Endothelial cell of umbilical vein (primary cell): ENCODE measurements around the gene TLE4. TPM values are rescaled to one million over a fixed set of nuclear protein-coding genes. Genes with fewer than 3 reads are reported as not detected.

Source experiments
- BruUV-seq: library from RNA; stranded (reverse); fragments of 400-500 nt; replicated peaks from 2 replicates; lab custom pipeline; 2021; lab: Mats Ljungman, UMichigan
- CTCF ChIA-PET: fragments of 300-600, 350-600 bp; sonication (Branson Sonifier 250); formaldehyde crosslinking; loops from one replicate; lab custom pipeline; 2021; ENCODE audit warnings: antibody characterized with exemption, inconsistent platforms; lab: Charles Lee
- POLR2A ChIA-PET: fragments of 300-600, 350-600 bp; sonication (Branson Sonifier 250); formaldehyde crosslinking; loops from one replicate; lab custom pipeline; 2021; ENCODE audit warnings: antibody characterized with exemption, inconsistent platforms; lab: Charles Lee
- DNase-seq: peaks from one replicate; pipeline ENCODE4 v3.0.0-alpha.2; 2011; ENCODE audit warnings: low read depth, low spot score
- FAIRE-seq: peaks from 2 replicates; lab custom pipeline; 2011; peaks lifted over from hg19 to GRCh38; lab: Jason Lieb, UNC
- H2AFZ ChIP-seq: 2 replicates; pipeline ENCODE4 v1.6.0; 2012; ENCODE audit warnings: low read depth, low read length, control low read depth, inconsistent platforms
- H3K27ac ChIP-seq: 2 replicates; pipeline ENCODE4 v1.5.1; 2011; ENCODE audit warnings: low read depth, mild to moderate bottlenecking, control low read depth, low read length, moderate library complexity; ENCODE audit not compliant: insufficient read depth
- H3K27me3 ChIP-seq, 2 experiments: 2 replicates each; pipeline versions ENCODE4 v1.6.0 to v1.6.1; 2011; ENCODE audit warnings: low read length in 2 of 2, mixed read lengths in 1 of 2; ENCODE audit not compliant: control insufficient read depth in 2 of 2, insufficient read depth in 2 of 2
- H3K36me3 ChIP-seq, 2 experiments: 2 replicates in 1 of 2; 3 replicates in 1 of 2; pipeline ENCODE4 v1.5.1; 2011; ENCODE audit warnings: low read length in 2 of 2, mild to moderate bottlenecking in 1 of 2, moderate library complexity in 1 of 2; ENCODE audit not compliant: control insufficient read depth in 2 of 2, insufficient read depth in 2 of 2; ENCODE audit errors: extremely low read depth in 1 of 2
- H3K4me1 ChIP-seq: 3 replicates; pipeline ENCODE4 v1.5.1; 2011; ENCODE audit warnings: mild to moderate bottlenecking, low read length; ENCODE audit not compliant: control insufficient read depth, insufficient read depth; ENCODE audit errors: extremely low read depth
- H3K4me2 ChIP-seq: 2 replicates; pipeline ENCODE4 v1.6.1; 2011; ENCODE audit warnings: low read length, control low read depth, mixed read lengths; ENCODE audit not compliant: insufficient read depth
- H3K4me3 ChIP-seq, 3 experiments: fragments of 200-600 bp in 1 of 3; sonication (generic), shearing (Covaris generic) in 1 of 3; replicated peaks in 1 of 3; 2 replicates each; pipeline ENCODE4 v1.5.1; 2011 to 2016; ENCODE audit warnings: control low read depth in 3 of 3, low read length in 3 of 3, mild to moderate bottlenecking in 2 of 3, inconsistent platforms in 1 of 3, low read depth in 1 of 3, moderate library complexity in 1 of 3; ENCODE audit not compliant: insufficient read depth in 1 of 3
- H3K79me2 ChIP-seq: 2 replicates; pipeline ENCODE4 v1.6.0; 2012; ENCODE audit warnings: low read length, inconsistent platforms; ENCODE audit not compliant: control insufficient read depth, insufficient read depth
- H3K9ac ChIP-seq: replicated peaks from 2 replicates; pipeline ENCODE3; 2011; ENCODE audit warnings: low read length, control low read depth; ENCODE audit not compliant: insufficient read depth; ENCODE audit errors: extremely low read depth
- H3K9me1 ChIP-seq: replicated peaks from 3 replicates; pipeline ENCODE4 v1.6.0; 2011; ENCODE audit warnings: mild to moderate bottlenecking, low read length; ENCODE audit not compliant: control insufficient read depth, insufficient read depth; ENCODE audit errors: extremely low read depth
- H3K9me3 ChIP-seq: replicated peaks from 2 replicates; pipeline ENCODE4 v1.5.1; 2012; ENCODE audit warnings: low read length, inconsistent platforms; ENCODE audit not compliant: control insufficient read depth, insufficient read depth
- H4K20me1 ChIP-seq: replicated peaks from 2 replicates; pipeline ENCODE3; 2011; ENCODE audit warnings: mild to moderate bottlenecking, low read length; ENCODE audit not compliant: control insufficient read depth, insufficient read depth; ENCODE audit errors: extremely low read depth
- EZH2 ChIP-seq: IDR thresholded peaks from 2 replicates; pipeline ENCODE4 v1.6.1; 2012; ENCODE audit warnings: borderline replicate concordance, low read depth, mild to moderate bottlenecking, moderate library complexity, low read length, inconsistent platforms; ENCODE audit not compliant: severe bottlenecking
- FOS ChIP-seq: IDR thresholded peaks from 2 replicates; pipeline ENCODE4 v1.6.1; 2011; ENCODE audit warnings: mild to moderate bottlenecking, low read length, moderate library complexity, borderline replicate concordance; ENCODE audit not compliant: insufficient read depth
- GATA2 ChIP-seq: IDR thresholded peaks from 2 replicates; pipeline ENCODE4 v1.7.0; 2011; ENCODE audit warnings: low read depth, mild to moderate bottlenecking, moderate library complexity, mixed read lengths, low read length; ENCODE audit not compliant: insufficient read length, insufficient read depth
- POLR2AphosphoS5 ChIP-seq: IDR thresholded peaks from 2 replicates; pipeline ENCODE4 v1.6.1; 2012; ENCODE audit warnings: low read depth, mild to moderate bottlenecking, control low read depth, low read length, moderate library complexity; ENCODE audit not compliant: insufficient read depth
- dilution Hi-C: fragments of 300-500 bp; cut with MboI; formaldehyde crosslinking; loops from one replicate; pipeline ENCODE4 v1.15.0; 2019; ENCODE audit warnings: low sequenced_read_pairs; ENCODE audit not compliant: extremely low pct_ligation_motif_present
- intact Hi-C: fragments of 100-400 bp; cut with micrococcal nuclease; formaldehyde crosslinking; loops from one replicate; pipeline ENCODE4 v1.10.0; 2022
- polyA plus RNA-seq, 4 experiments: library from polyadenylated mRNA; depleted of rRNA in 3 of 4; stranded (reverse) in 3 of 4; unstranded in 1 of 4; fragments of >200 nt; gene quantifications; 2 replicates each; pipeline versions ENCODE4 v1.2.1 to v1.2.3, GENCODE V29; 2011 to 2012; ENCODE audit warnings: missing spikeins in 1 of 4
- total RNA-seq: library from RNA; stranded (reverse); gene quantifications from 2 replicates; pipeline ENCODE4 v1.2.3, GENCODE V29; 2021
- TF ChIP-seq, protein P1 (sequence below), 2 donors: IDR thresholded peaks; 1 replicate in 1 of 2; 2 replicates in 1 of 2; pipeline ENCODE4 v1.5.1; 2011; ENCODE audit warnings: low read length in 2 of 2, mild to moderate bottlenecking in 2 of 2, moderate library complexity in 2 of 2, control low read depth in 1 of 2, inconsistent platforms in 1 of 2, low read depth in 1 of 2; ENCODE audit not compliant: insufficient read depth in 1 of 2; ENCODE audit errors: extremely low read depth in 1 of 2
- TF ChIP-seq, protein P2 (sequence below): IDR thresholded peaks from 2 replicates; pipeline ENCODE4 v1.6.1; 2011; ENCODE audit not compliant: insufficient read depth, insufficient read length

Gene TLE4
- total and polyA plus RNA-seq, 2 donors (not counting 3 experiments of a cell fraction or from before 2014, with no cell fraction given), result 31.4 to 32.3 TPM

DNA sequence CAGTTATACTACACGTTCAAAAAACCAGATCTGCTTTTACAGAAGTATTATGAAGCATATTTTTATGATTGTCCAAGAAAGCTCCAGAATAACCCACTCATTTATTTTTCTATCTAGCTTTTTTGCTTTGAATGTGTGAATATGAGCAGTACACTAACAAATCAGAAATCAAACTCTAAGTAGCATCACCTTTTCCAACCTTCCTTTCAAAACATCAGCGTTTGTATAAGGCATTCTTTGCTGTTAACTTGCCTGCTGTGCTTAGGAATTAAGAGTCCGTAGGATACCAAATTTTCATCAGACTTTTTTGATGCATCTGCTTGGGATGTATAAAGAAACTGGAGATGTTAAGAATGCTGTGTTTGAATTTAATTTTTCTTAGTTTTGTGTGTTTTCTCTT lies 3.8 kb downstream of the TLE4 start:
- H3K36me3 ChIP-seq, result peaks cover 0 to 3% of the 10 kb centered on the region in 2 experiments
- DNase-seq (no peak), FAIRE-seq (peak; percentile 48)
- H3K9me1 ChIP-seq, result no peaks in the 10 kb centered on the region
- BruUV-seq, result no TSS peak
- dilution Hi-C loops (no loop called here), intact Hi-C loops (loop anchor here (10.0 kb wide), 1 partner anchor 149 kb away; no protein-coding TSS in a partner anchor)
- peaks cover 21% of the 10 kb centered on the region for H3K4me1 ChIP-seq
- H3K4me2 ChIP-seq, result no peak overlapping the region
- TF ChIP-seq EZH2, result no peak
- no peak for TF ChIP-seq POLR2AphosphoS5
- TF ChIP-seq, protein P1, sequence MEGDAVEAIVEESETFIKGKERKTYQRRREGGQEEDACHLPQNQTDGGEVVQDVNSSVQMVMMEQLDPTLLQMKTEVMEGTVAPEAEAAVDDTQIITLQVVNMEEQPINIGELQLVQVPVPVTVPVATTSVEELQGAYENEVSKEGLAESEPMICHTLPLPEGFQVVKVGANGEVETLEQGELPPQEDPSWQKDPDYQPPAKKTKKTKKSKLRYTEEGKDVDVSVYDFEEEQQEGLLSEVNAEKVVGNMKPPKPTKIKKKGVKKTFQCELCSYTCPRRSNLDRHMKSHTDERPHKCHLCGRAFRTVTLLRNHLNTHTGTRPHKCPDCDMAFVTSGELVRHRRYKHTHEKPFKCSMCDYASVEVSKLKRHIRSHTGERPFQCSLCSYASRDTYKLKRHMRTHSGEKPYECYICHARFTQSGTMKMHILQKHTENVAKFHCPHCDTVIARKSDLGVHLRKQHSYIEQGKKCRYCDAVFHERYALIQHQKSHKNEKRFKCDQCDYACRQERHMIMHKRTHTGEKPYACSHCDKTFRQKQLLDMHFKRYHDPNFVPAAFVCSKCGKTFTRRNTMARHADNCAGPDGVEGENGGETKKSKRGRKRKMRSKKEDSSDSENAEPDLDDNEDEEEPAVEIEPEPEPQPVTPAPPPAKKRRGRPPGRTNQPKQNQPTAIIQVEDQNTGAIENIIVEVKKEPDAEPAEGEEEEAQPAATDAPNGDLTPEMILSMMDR (IDR thresholded peaks at IDR 0.05; ENCODE audit: extremely low read depth in 1 of 2, insufficient read depth in 1 of 2, low read depth in 1 of 2, low read length in 2 of 2), result no peak
- no peak for TF ChIP-seq FOS
- TF ChIP-seq, protein P2, sequence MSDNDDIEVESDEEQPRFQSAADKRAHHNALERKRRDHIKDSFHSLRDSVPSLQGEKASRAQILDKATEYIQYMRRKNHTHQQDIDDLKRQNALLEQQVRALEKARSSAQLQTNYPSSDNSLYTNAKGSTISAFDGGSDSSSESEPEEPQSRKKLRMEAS, result no peak
- TF ChIP-seq GATA2, result no peak
- H3K79me2 ChIP-seq, result peaks cover 12% of the 10 kb centered on the region
- no peaks in the 10 kb centered on the region for H3K27me3 ChIP-seq
- POLR2A ChIA-PET, result no interaction called here
- no peak overlapping the region for H3K4me3 ChIP-seq
- H3K27ac ChIP-seq, result no peak overlapping the region
- no peaks in the 10 kb centered on the region for H4K20me1 ChIP-seq
- H2AFZ ChIP-seq, result no peak overlapping the region
- H3K9ac ChIP-seq, result no peak overlapping the region
- CTCF ChIA-PET, result no interaction called here
- H3K9me3 ChIP-seq, result no peaks in the 10 kb centered on the region
